HUES6 (cell line): ENCODE measurements around the gene NECAB3.
"Not testable (repeated sequence)": the region's sequence is repeated elsewhere in the genome, so short reads cannot be mapped to it uniquely, and the experiment has no call there.

Source experiments
- H3K27ac ChIP-seq: 2 replicates; pipeline ENCODE4 v1.7.0; 2013; ENCODE audit warnings: low read depth, mild to moderate bottlenecking, low read length, inconsistent platforms
- H3K27me3 ChIP-seq: 2 replicates; pipeline ENCODE4 v1.6.1; 2013; ENCODE audit warnings: low read length; ENCODE audit not compliant: control insufficient read depth, insufficient read depth
- H3K36me3 ChIP-seq: 2 replicates; pipeline ENCODE4 v1.6.1; 2013; ENCODE audit warnings: low read length; ENCODE audit not compliant: control insufficient read depth, insufficient read depth
- H3K4me1 ChIP-seq: 2 replicates; pipeline ENCODE4 v1.6.1; 2013; ENCODE audit warnings: low read length; ENCODE audit not compliant: control insufficient read depth, insufficient read depth
- H3K4me3 ChIP-seq: 2 replicates; pipeline ENCODE4 v1.5.1; 2013; ENCODE audit warnings: low read depth, low read length
- H3K9ac ChIP-seq: one replicate; pipeline ENCODE4 v1.6.1; 2013; ENCODE audit warnings: mild to moderate bottlenecking, low read length
- H3K9me3 ChIP-seq: 2 replicates; pipeline ENCODE4 v1.6.1; 2013; ENCODE audit warnings: low read depth, low read length; ENCODE audit not compliant: control insufficient read depth, insufficient read depth

NECAB3 gene

GRCh38 chr20:33709398-33709797, 35.2 kb upstream of the NECAB3 start:
- Histone ChIP-seq H3K36me3 (0 out of 2 replicates have a peak, but pooled peaks cover 3% of the 10 kb centered on the region), H3K9me3 (peaks cover under 1% of the 10 kb centered on the region; the same call in 1 of the 2 replicates), H3K4me3 (no peak overlapping the region), H3K9ac (peak overlapping the region; percentile 17), H3K4me1 (peaks cover 12% of the 10 kb centered on the region), H3K27ac (no peak overlapping the region), H3K27me3 (no peaks in the 10 kb centered on the region)

GRCh38 chr20:33707668-33708067, 33.4 kb upstream of the NECAB3 start:
- Histone ChIP-seq H3K9ac (no peak overlapping the region), H3K4me1 (peaks cover 12% of the 10 kb centered on the region), H3K36me3 (0 out of 2 replicates have a peak, but pooled peaks cover 3% of the 10 kb centered on the region), H3K27ac (no peak overlapping the region), H3K27me3 (no peaks in the 10 kb centered on the region), H3K9me3 (peaks cover 15% of the 10 kb centered on the region), H3K4me3 (no peak overlapping the region)

- no peak overlapping the region for H3K27ac ChIP-seq
- no peak overlapping the region for H3K9ac ChIP-seq
- 0 out of 2 replicates have a peak, but pooled peaks cover 3% of the 10 kb centered on the region for H3K36me3 ChIP-seq
- no peak overlapping the region for H3K4me3 ChIP-seq
- no peaks in the 10 kb centered on the region for H3K27me3 ChIP-seq
- H3K9me3 ChIP-seq = peaks cover 25% of the 10 kb centered on the region
- H3K4me1 ChIP-seq = 0 out of 2 replicates have a peak, but pooled peaks cover 2% of the 10 kb centered on the region
Measured at GRCh38 chr20:33704197-33704924, 30.1 kb upstream of the NECAB3 start.

GRCh38 chr20:33703498-33704137, 29.4 kb upstream of the NECAB3 start:
- H3K36me3 ChIP-seq = 0 out of 2 replicates have a peak, but pooled peaks cover 3% of the 10 kb centered on the region
- no peak overlapping the region for H3K27ac ChIP-seq
- no peaks in the 10 kb centered on the region for H3K4me1 ChIP-seq
- H3K9ac ChIP-seq = no peak overlapping the region
- no peaks in the 10 kb centered on the region for H3K27me3 ChIP-seq
- peaks cover 25% of the 10 kb centered on the region for H3K9me3 ChIP-seq
- no peak overlapping the region for H3K4me3 ChIP-seq

- Histone ChIP-seq H3K36me3 (0 out of 2 replicates have a peak, but pooled peaks cover 3% of the 10 kb centered on the region), H3K4me3 (no peak overlapping the region), H3K9ac (no peak overlapping the region), H3K4me1 (no peaks in the 10 kb centered on the region), H3K27me3 (no peaks in the 10 kb centered on the region), H3K9me3 (peaks cover 29% of the 10 kb centered on the region), H3K27ac (no peak overlapping the region)
Measured at GRCh38 chr20:33702861-33703260, 28.6 kb upstream of the NECAB3 start.

GRCh38 chr20:33701629-33702450, 27.6 kb upstream of the NECAB3 start:
- Histone ChIP-seq H3K4me1 (no peaks in the 10 kb centered on the region), H3K27me3 (no peaks in the 10 kb centered on the region), H3K27ac (no peak overlapping the region), H3K9me3 (peaks cover 38% of the 10 kb centered on the region), H3K4me3 (no peak overlapping the region), H3K36me3 (no peaks in the 10 kb centered on the region), H3K9ac (no peak overlapping the region)

- not testable (repeated sequence) for H3K36me3 ChIP-seq, H3K9ac ChIP-seq, H3K4me3 ChIP-seq, H3K27me3 ChIP-seq, H3K4me1 ChIP-seq, H3K27ac ChIP-seq
- peaks cover 38% of the 10 kb centered on the region for H3K9me3 ChIP-seq
Measured at GRCh38 chr20:33700696-33701441, 26.6 kb upstream of the NECAB3 start.

GRCh38 chr20:33698966-33699365, 24.7 kb upstream of the NECAB3 start:
- not testable (repeated sequence) for H3K9ac ChIP-seq, H3K4me1 ChIP-seq, H3K27ac ChIP-seq, H3K27me3 ChIP-seq, H3K4me3 ChIP-seq, H3K36me3 ChIP-seq
- peaks cover 34% of the 10 kb centered on the region for H3K9me3 ChIP-seq

- no peak overlapping the region for H3K27ac ChIP-seq
- no peak overlapping the region for H3K9ac ChIP-seq
- no peak overlapping the region for H3K4me3 ChIP-seq
- H3K27me3 ChIP-seq = no peaks in the 10 kb centered on the region
- H3K4me1 ChIP-seq = peaks cover 6% of the 10 kb centered on the region
- H3K36me3 ChIP-seq = no peaks in the 10 kb centered on the region
- H3K9me3 ChIP-seq = peaks cover 22% of the 10 kb centered on the region
Measured at GRCh38 chr20:33697129-33697528, 22.9 kb upstream of the NECAB3 start.

- peaks cover 6% of the 10 kb centered on the region for H3K4me1 ChIP-seq
- no peak overlapping the region for H3K9ac ChIP-seq
- no peaks in the 10 kb centered on the region for H3K27me3 ChIP-seq
- H3K9me3 ChIP-seq = peaks cover 17% of the 10 kb centered on the region
- no peaks in the 10 kb centered on the region for H3K36me3 ChIP-seq
- H3K4me3 ChIP-seq = no peak overlapping the region
- no peak overlapping the region for H3K27ac ChIP-seq
Measured at GRCh38 chr20:33696448-33696847, 22.2 kb upstream of the NECAB3 start.
